ENCODE data around the gene CPNE2. TPM values are rescaled to one million over a fixed set of nuclear protein-coding genes. Genes with fewer than 3 reads are reported as not detected.
"Not testable (repeated sequence)": the region's sequence is repeated elsewhere in the genome, so short reads cannot be mapped to it uniquely, and the experiment has no call there.

CPNE2 gene
- total RNA-seq, 1 donor from 2014 or later = 16.1 TPM

GRCh38 chr16:57098188-57098841, 5.9 kb downstream of the CPNE2 start:
- DNase-seq (ENCODE audit: low spot score) = no peak

- not testable (repeated sequence) for DNase-seq (ENCODE audit: low spot score)
Measured at GRCh38 chr16:57099965-57100364, 7.6 kb downstream of the CPNE2 start.

GRCh38 chr16:57100445-57100844, 8.1 kb downstream of the CPNE2 start:
- no peak for DNase-seq (ENCODE audit: low spot score)

GRCh38 chr16:57102888-57103851, 10.8 kb downstream of the CPNE2 start:
- no peak for DNase-seq (ENCODE audit: low spot score)

- DNase-seq (ENCODE audit: low spot score) = no peak
Measured at GRCh38 chr16:57104706-57105105, 12.3 kb downstream of the CPNE2 start.

GRCh38 chr16:57105184-57105583, 12.8 kb downstream of the CPNE2 start:
- no peak for DNase-seq (ENCODE audit: low spot score)

- DNase-seq (ENCODE audit: low spot score) = no peak
Measured at GRCh38 chr16:57106767-57107166, 14.4 kb downstream of the CPNE2 start.

GRCh38 chr16:57107321-57107922, 15.0 kb downstream of the CPNE2 start:
- DNase-seq (ENCODE audit: low spot score) = no peak

GRCh38 chr16:57108432-57108831, 16.0 kb downstream of the CPNE2 start:
- DNase-seq (ENCODE audit: low spot score) = no peak

- not testable (repeated sequence) for DNase-seq (ENCODE audit: low spot score)
Measured at GRCh38 chr16:57109259-57110105, 17.1 kb downstream of the CPNE2 start.

GRCh38 chr16:57110937-57111336, 18.6 kb downstream of the CPNE2 start:
- no peak for DNase-seq (ENCODE audit: low spot score)

- no peak for DNase-seq (ENCODE audit: low spot score)
Measured at GRCh38 chr16:57111420-57111819, 19.0 kb downstream of the CPNE2 start.

GRCh38 chr16:57112403-57113041, 20.1 kb downstream of the CPNE2 start:
- no peak for DNase-seq (ENCODE audit: low spot score)

- DNase-seq (ENCODE audit: low spot score) = no peak
Measured at GRCh38 chr16:57113042-57113453, 20.7 kb downstream of the CPNE2 start.

GRCh38 chr16:57113664-57114063, 21.3 kb downstream of the CPNE2 start:
- DNase-seq (ENCODE audit: low spot score) = no peak

GRCh38 chr16:57115168-57115513, 22.8 kb downstream of the CPNE2 start:
- DNase-seq (ENCODE audit: low spot score) = no peak

GRCh38 chr16:57115514-57116182, 23.3 kb downstream of the CPNE2 start:
- peak; percentile 26 for DNase-seq (ENCODE audit: low spot score)

GRCh38 chr16:57118461-57119084, 26.2 kb downstream of the CPNE2 start:
- no peak for DNase-seq (ENCODE audit: low spot score)

- no peak for DNase-seq (ENCODE audit: low spot score)
Measured at GRCh38 chr16:57123216-57123973, 31.0 kb downstream of the CPNE2 start.

All from mucosa of gallbladder (tissue), 1 donor.